Hepatocyte (in vitro differentiated cells): ENCODE data around the gene SEMA5B. TPM values are rescaled to one million over a fixed set of nuclear protein-coding genes. Genes with fewer than 3 reads are reported as not detected.

Experiments
- DNase-seq: peaks from one replicate; pipeline ENCODE4 v3.0.0-alpha.2; 2016; ENCODE audit warnings: low spot score
- H2AFZ ChIP-seq: fragments of 200-600 bp; sonication (generic); 2 replicates; pipeline ENCODE4 v1.6.0; 2016; ENCODE audit warnings: antibody characterized with exemption, mild to moderate bottlenecking
- H3K27ac ChIP-seq: fragments of 200-600 bp; sonication (generic); 2 replicates; pipeline ENCODE4 v1.5.1; 2016; ENCODE audit warnings: mild to moderate bottlenecking
- H3K27me3 ChIP-seq: fragments of 200-600 bp; sonication (generic); 2 replicates; pipeline ENCODE4 v1.6.1; 2016
- H3K36me3 ChIP-seq: fragments of 200-600 bp; sonication (generic); replicated peaks from 2 replicates; pipeline ENCODE4 v1.5.1; 2016; ENCODE audit warnings: low read depth; ENCODE audit not compliant: insufficient read depth
- H3K4me1 ChIP-seq: fragments of 200-600 bp; sonication (generic); 2 replicates; pipeline ENCODE4 v1.5.1; 2016; ENCODE audit warnings: mild to moderate bottlenecking, moderate library complexity; ENCODE audit not compliant: insufficient read depth
- H3K4me2 ChIP-seq: fragments of 200-600 bp; sonication (generic); 2 replicates; pipeline ENCODE4 v1.6.0; 2016
- H3K4me3 ChIP-seq: fragments of 200-600 bp; sonication (generic); 2 replicates; pipeline ENCODE4 v1.5.1; 2016; ENCODE audit warnings: mild to moderate bottlenecking
- H3K79me2 ChIP-seq: fragments of 200-600 bp; sonication (generic); 2 replicates; pipeline ENCODE4 v1.6.0; 2017; ENCODE audit warnings: mild to moderate bottlenecking
- H3K9me2 ChIP-seq: fragments of 200-600 bp; sonication (generic); replicated peaks from 2 replicates; pipeline ENCODE4 v1.6.0; 2017; ENCODE audit warnings: mild to moderate bottlenecking; ENCODE audit not compliant: insufficient read depth
- H3K9me3 ChIP-seq: fragments of 200-600 bp; sonication (generic); 2 replicates; pipeline ENCODE4 v1.5.1; 2016; ENCODE audit warnings: low read depth, mild to moderate bottlenecking
- H4K20me1 ChIP-seq: fragments of 200-600 bp; sonication (generic); 2 replicates; pipeline ENCODE4 v1.6.0; 2016; ENCODE audit warnings: mild to moderate bottlenecking; ENCODE audit not compliant: insufficient read depth, poor library complexity, severe bottlenecking
- EZH2 ChIP-seq: fragments of 200-600 bp; sonication (generic); IDR thresholded peaks from 2 replicates; pipeline ENCODE4 v1.6.1; 2016; ENCODE audit warnings: antibody characterized with exemption, mild to moderate bottlenecking, borderline replicate concordance
- EZH2phosphoT487 ChIP-seq: fragments of 200-600 bp; sonication (generic); IDR thresholded peaks from one replicate; pipeline ENCODE4 v1.6.1; 2018; ENCODE audit warnings: antibody characterized with exemption, mild to moderate bottlenecking, low read depth, moderate library complexity; ENCODE audit not compliant: unreplicated experiment, severe bottlenecking
- WGBS: methylation state at CpG from one replicate; pipeline ENCODE4 v1.1.6; 2016; ENCODE audit warnings: low lambda C conversion rate; ENCODE audit errors: missing lambda C conversion rate; 5-methylcytosine and 5-hydroxymethylcytosine counted together
- polyA plus RNA-seq: library from polyadenylated mRNA; unstranded; fragments of >200 nt; fragmentation: Nextera tagmentation; extraction: Ambion mirVana; gene quantifications from 2 replicates; pipeline ENCODE4 v1.2.1, GENCODE V29; 2016
- total RNA-seq: library from RNA; depleted of rRNA; stranded (reverse); fragments of >200 nt; gene quantifications from 2 replicates; pipeline ENCODE4 v1.2.3, GENCODE V29; 2014
- TF ChIP-seq, protein P1 (sequence below): fragments of 200-600 bp; sonication (generic); IDR thresholded peaks from 2 replicates; pipeline ENCODE4 v1.5.1; 2016; ENCODE audit warnings: antibody characterized with exemption, mild to moderate bottlenecking; ENCODE audit not compliant: poor library complexity

The SEMA5B gene
- total and polyA plus RNA-seq, 2 experiments from 2014 or later: 1.4 to 4.2 TPM

GRCh38 chr3:122875547-122876127 is 151.9 kb downstream of the SEMA5B start:
- H4K20me1 ChIP-seq: no peaks in the 10 kb centered on the region

GRCh38 chr3:122873741-122874515 is 153.6 kb downstream of the SEMA5B start:
- 83% methylated on average over 9 of the region's 9 CpGs for WGBS
- H3K9me2 ChIP-seq: no peaks in the 10 kb centered on the region

More at GRCh38 chr3:122875547-122876127, 151.9 kb downstream of the SEMA5B start:
- no peak overlapping the region for H2AFZ ChIP-seq
- H3K79me2 ChIP-seq: no peaks in the 10 kb centered on the region
- DNase-seq: no peak
- no peak overlapping the region for H3K4me2 ChIP-seq
- no peak overlapping the region for H3K27ac ChIP-seq
- no peaks in the 10 kb centered on the region for H3K9me2 ChIP-seq
- no peaks in the 10 kb centered on the region for H3K27me3 ChIP-seq
- H3K4me3 ChIP-seq: no peak overlapping the region
- no peak for TF ChIP-seq EZH2
- no peaks in the 10 kb centered on the region for H3K36me3 ChIP-seq
- peaks cover 6% of the 10 kb centered on the region for H3K4me1 ChIP-seq
- H3K9me3 ChIP-seq: no peaks in the 10 kb centered on the region

DNA sequence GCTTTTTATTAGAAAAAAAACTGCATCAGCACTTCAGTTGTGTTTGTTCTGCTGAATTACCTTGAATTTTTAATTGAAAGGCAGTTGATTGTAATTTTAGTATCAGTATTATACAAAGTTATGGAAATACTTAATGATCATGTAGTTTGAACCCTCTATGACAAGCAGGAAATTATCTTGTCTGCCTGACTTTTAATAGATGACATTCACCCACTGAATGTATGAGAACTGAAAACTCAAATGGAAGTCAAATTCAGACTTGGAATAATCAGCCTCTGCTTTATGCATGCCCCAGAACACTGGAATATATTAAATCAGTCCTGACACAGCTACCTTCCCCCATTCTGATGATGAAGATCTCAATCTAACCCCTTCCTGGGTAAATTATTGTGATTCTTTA is 159.2 kb downstream of the SEMA5B start:
- H3K4me2 ChIP-seq: no peak overlapping the region
- no peak overlapping the region for H2AFZ ChIP-seq
- H3K4me3 ChIP-seq: no peak overlapping the region
- H3K9me3 ChIP-seq: no peaks in the 10 kb centered on the region
- no peaks in the 10 kb centered on the region for H3K9me2 ChIP-seq
- DNase-seq: no peak
- no peaks in the 10 kb centered on the region for H3K36me3 ChIP-seq
- H3K79me2 ChIP-seq: no peaks in the 10 kb centered on the region
- H4K20me1 ChIP-seq: no peaks in the 10 kb centered on the region
- no peaks in the 10 kb centered on the region for H3K4me1 ChIP-seq
- TF ChIP-seq EZH2 (no peak), EZH2phosphoT487 (no peak)
- TF ChIP-seq, protein P1, sequence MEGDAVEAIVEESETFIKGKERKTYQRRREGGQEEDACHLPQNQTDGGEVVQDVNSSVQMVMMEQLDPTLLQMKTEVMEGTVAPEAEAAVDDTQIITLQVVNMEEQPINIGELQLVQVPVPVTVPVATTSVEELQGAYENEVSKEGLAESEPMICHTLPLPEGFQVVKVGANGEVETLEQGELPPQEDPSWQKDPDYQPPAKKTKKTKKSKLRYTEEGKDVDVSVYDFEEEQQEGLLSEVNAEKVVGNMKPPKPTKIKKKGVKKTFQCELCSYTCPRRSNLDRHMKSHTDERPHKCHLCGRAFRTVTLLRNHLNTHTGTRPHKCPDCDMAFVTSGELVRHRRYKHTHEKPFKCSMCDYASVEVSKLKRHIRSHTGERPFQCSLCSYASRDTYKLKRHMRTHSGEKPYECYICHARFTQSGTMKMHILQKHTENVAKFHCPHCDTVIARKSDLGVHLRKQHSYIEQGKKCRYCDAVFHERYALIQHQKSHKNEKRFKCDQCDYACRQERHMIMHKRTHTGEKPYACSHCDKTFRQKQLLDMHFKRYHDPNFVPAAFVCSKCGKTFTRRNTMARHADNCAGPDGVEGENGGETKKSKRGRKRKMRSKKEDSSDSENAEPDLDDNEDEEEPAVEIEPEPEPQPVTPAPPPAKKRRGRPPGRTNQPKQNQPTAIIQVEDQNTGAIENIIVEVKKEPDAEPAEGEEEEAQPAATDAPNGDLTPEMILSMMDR: no peak
- no peaks in the 10 kb centered on the region for H3K27me3 ChIP-seq
- H3K27ac ChIP-seq: no peak overlapping the region

More at GRCh38 chr3:122873741-122874515, 153.6 kb downstream of the SEMA5B start:
- Histone ChIP-seq H3K27me3 (no peaks in the 10 kb centered on the region), H3K9me3 (no peaks in the 10 kb centered on the region), H3K4me2 (no peak overlapping the region), H3K4me3 (no peak overlapping the region), H3K4me1 (no peaks in the 10 kb centered on the region), H3K79me2 (no peaks in the 10 kb centered on the region), H3K27ac (no peak overlapping the region), H2AFZ (no peak overlapping the region), H4K20me1 (no peaks in the 10 kb centered on the region), H3K36me3 (no peaks in the 10 kb centered on the region)
- TF ChIP-seq EZH2phosphoT487 (no peak), EZH2 (no peak)
- TF ChIP-seq, protein P1: no peak
- DNase-seq: no peak

DNA sequence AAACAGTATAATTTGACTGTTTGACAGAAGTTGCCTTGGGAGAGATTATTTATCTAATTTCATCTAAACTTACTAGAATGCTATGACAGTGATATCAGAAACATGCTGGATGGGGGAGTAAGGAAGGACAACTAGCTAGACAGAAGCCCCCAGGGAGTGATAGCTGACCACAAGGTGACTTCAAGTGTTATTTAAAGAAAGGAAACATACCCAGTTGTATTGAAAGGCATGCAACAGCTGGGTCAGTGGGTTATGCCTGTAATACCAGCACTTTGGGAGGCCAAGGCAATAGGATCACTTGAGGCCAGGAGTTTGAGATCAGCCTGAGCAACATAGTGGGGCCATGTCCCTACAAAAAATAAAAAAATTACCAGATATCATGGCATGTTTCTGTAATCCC is 163.1 kb downstream of the SEMA5B start:
- no peak overlapping the region for H3K27ac ChIP-seq
- peaks cover 4% of the 10 kb centered on the region for H3K36me3 ChIP-seq
- H4K20me1 ChIP-seq: no peaks in the 10 kb centered on the region
- no peaks in the 10 kb centered on the region for H3K4me1 ChIP-seq
- no peak for DNase-seq
- TF ChIP-seq, protein P1: no peak
- no peak for TF ChIP-seq EZH2
- no peaks in the 10 kb centered on the region for H3K79me2 ChIP-seq
- no peaks in the 10 kb centered on the region for H3K27me3 ChIP-seq
- H3K4me3 ChIP-seq: no peak overlapping the region
- no peaks in the 10 kb centered on the region for H3K9me2 ChIP-seq
- no peak overlapping the region for H3K4me2 ChIP-seq
- H3K9me3 ChIP-seq: no peaks in the 10 kb centered on the region
- no peak overlapping the region for H2AFZ ChIP-seq
